Omental fat pad (tissue), 4 donors: ENCODE measurements around the gene ANKK1. TPM values are rescaled to one million over a fixed set of nuclear protein-coding genes. Genes with fewer than 3 reads are reported as not detected.

ENCODE experiments used
- ATAC-seq: fragments of 150-250 bp; one replicate; pipeline ENCODE4 v1.9.1; 2016; ENCODE audit warnings: mild to moderate bottlenecking, moderate library complexity; ENCODE audit not compliant: low FRiP score
- DNase-seq: peaks from one replicate; pipeline ENCODE4 v3.0.0-alpha.2; 2019; ENCODE audit warnings: low spot score
- small RNA-seq: library from RNA; depleted of rRNA; stranded (forward); fragments of <200 nt; gene quantifications from one replicate; pipeline ENCODE3, GENCODE V24; 2016
- total RNA-seq, 4 donors: library from RNA; depleted of rRNA; stranded (reverse); fragments of >200 nt; gene quantifications; one replicate each; pipeline ENCODE4 v1.1.0, GENCODE V29; 2016
- TF ChIP-seq, protein P1 (sequence below), 3 donors: fragments of 450-650 bp; IDR thresholded peaks; one replicate each; pipeline ENCODE4 v1.5.1; 2016 to 2017; ENCODE audit warnings: antibody characterized with exemption in 3 of 3, mild to moderate bottlenecking in 3 of 3, moderate library complexity in 2 of 3

The ANKK1 gene
- total RNA-seq, 4 donors from 2014 or later: 0.24 to 1.7 TPM; not detected in 2

DNA sequence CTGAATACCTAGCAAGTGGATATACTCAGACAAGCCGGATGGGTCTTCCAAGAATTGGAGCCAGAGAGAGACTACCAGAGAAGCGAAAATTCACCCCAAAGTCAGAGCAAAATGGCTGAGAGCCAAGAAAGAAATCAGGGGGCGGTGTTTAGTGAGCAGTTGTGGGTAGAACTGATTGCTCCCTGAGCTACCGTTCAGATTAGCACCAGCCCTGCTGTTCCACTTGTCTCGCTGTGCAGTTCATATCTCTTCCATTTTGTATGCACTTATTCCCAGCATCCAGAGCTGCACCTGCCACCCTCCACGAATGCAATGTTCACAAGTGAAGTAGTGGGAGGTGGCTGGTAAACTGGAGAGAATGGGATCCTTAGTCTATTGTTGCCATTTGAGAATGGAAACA is 62.2 kb downstream of the ANKK1 start:
- no peak for ATAC-seq
- no peak for DNase-seq
- TF ChIP-seq, protein P1, sequence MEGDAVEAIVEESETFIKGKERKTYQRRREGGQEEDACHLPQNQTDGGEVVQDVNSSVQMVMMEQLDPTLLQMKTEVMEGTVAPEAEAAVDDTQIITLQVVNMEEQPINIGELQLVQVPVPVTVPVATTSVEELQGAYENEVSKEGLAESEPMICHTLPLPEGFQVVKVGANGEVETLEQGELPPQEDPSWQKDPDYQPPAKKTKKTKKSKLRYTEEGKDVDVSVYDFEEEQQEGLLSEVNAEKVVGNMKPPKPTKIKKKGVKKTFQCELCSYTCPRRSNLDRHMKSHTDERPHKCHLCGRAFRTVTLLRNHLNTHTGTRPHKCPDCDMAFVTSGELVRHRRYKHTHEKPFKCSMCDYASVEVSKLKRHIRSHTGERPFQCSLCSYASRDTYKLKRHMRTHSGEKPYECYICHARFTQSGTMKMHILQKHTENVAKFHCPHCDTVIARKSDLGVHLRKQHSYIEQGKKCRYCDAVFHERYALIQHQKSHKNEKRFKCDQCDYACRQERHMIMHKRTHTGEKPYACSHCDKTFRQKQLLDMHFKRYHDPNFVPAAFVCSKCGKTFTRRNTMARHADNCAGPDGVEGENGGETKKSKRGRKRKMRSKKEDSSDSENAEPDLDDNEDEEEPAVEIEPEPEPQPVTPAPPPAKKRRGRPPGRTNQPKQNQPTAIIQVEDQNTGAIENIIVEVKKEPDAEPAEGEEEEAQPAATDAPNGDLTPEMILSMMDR (IDR thresholded peaks at IDR 0.05): no peak

Small RNA genes lying within 50 kb of the gene (small RNA-seq; reads per million reads assigned to genes)
- not detected for gene MIR4301

Other genes starting within 250 kb of the ANKK1 start
- gene TTC12, start 73.2 kb upstream of the ANKK1 start, total RNA-seq: 10 to 100 TPM in 1 of 4 donors, 1 to 10 TPM in 3; 4.4 to 19.1 (median 7.0) TPM
- gene DRD2, start 87.6 kb downstream of the ANKK1 start, total RNA-seq: under 1 TPM in 1 of 4 donors, not detected in 3; 0.28 TPM